Right lobe of liver (tissue), 4 donors: Measurements from ENCODE around the gene CST6.

Source experiments
- POLR2A ChIP-seq: fragments of 450-650 bp; IDR thresholded peaks from one replicate; pipeline ENCODE4 v1.6.1; 2017; ENCODE audit warnings: antibody characterized with exemption, mild to moderate bottlenecking
- TF ChIP-seq, protein P1 (sequence below), 4 donors: fragments of 200-600 bp in 3 of 4; fragments of 450-650 bp in 1 of 4; IDR thresholded peaks; one replicate each; pipeline versions ENCODE4 v1.5.1 to v1.8.0; 2016 to 2022; ENCODE audit warnings: antibody characterized with exemption in 4 of 4, mild to moderate bottlenecking in 2 of 4
- donor health status: DM: no; HTN: no; CAD: no.
- donor health status: DM: no; HTN: no; CAD: no.
- donor health status: DM: no; HTN: yes; CAD: no.

DNA sequence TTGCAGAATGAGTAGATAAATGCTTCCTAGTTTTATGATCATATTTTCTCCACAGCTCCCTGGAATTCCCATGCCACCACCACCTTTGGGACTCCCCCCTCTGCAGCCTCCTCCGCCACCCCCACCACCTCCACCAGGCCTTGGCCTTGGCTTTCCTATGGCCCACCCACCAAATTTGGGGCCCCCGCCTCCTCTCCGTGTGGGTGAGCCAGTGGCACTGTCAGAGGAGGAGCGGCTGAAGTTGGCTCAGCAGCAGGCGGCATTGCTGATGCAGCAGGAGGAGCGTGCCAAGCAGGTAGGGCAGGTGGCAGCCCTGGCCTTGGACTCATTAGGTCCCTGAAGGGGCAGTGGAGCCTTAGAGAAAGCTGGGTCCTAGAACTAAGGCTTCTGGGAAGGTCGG lies 43.2 kb downstream of the CST6 start:
- TF ChIP-seq, protein P1, sequence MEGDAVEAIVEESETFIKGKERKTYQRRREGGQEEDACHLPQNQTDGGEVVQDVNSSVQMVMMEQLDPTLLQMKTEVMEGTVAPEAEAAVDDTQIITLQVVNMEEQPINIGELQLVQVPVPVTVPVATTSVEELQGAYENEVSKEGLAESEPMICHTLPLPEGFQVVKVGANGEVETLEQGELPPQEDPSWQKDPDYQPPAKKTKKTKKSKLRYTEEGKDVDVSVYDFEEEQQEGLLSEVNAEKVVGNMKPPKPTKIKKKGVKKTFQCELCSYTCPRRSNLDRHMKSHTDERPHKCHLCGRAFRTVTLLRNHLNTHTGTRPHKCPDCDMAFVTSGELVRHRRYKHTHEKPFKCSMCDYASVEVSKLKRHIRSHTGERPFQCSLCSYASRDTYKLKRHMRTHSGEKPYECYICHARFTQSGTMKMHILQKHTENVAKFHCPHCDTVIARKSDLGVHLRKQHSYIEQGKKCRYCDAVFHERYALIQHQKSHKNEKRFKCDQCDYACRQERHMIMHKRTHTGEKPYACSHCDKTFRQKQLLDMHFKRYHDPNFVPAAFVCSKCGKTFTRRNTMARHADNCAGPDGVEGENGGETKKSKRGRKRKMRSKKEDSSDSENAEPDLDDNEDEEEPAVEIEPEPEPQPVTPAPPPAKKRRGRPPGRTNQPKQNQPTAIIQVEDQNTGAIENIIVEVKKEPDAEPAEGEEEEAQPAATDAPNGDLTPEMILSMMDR (IDR thresholded peaks at IDR 0.05), result no peak
- TF ChIP-seq POLR2A, result no peak
